Adrenal gland (tissue), 19 donors: ENCODE data around the gene BSN. TPM values are rescaled to one million over a fixed set of nuclear protein-coding genes. Genes with fewer than 3 reads are reported as not detected.

Source experiments
- DNase-seq, 7 donors: peaks; one replicate each; pipeline ENCODE4 v3.0.0-alpha.2; 2019 to 2020
- H3K27ac ChIP-seq, 5 donors: fragments of 200-600 bp; sonication (generic) in 4 of 5; 1 replicate in 3 of 5; 2 replicates in 2 of 5; pipeline versions ENCODE4 v1.5.1 to v1.8.0; 2016 to 2020; ENCODE audit warnings: mild to moderate bottlenecking in 1 of 5
- H3K27me3 ChIP-seq: fragments of 200-600 bp; 2 replicates; pipeline ENCODE4 v1.8.0; 2021
- H3K36me3 ChIP-seq, 2 donors: fragments of 200-600 bp; replicated peaks in 1 of 2; 1 replicate in 1 of 2; 2 replicates in 1 of 2; pipeline versions ENCODE4 v1.5.1 to v1.8.0; 2018 to 2022
- H3K4me1 ChIP-seq, 2 donors: fragments of 200-600 bp; replicated peaks in 1 of 2; 1 replicate in 1 of 2; 2 replicates in 1 of 2; pipeline versions ENCODE4 v1.5.1 to v1.8.0; 2018 to 2021
- H3K4me3 ChIP-seq, 4 donors: fragments of 200-600 bp; sonication (generic) in 3 of 4; one replicate each; pipeline ENCODE4 v1.5.1; 2016 to 2018
- H3K9me3 ChIP-seq, 3 donors: fragments of 200-600 bp; sonication (generic) in 1 of 3; replicated peaks in 1 of 3; 1 replicate in 2 of 3; 2 replicates in 1 of 3; pipeline versions ENCODE4 v1.5.1 to v1.8.0; 2016 to 2021
- CTCF ChIP-seq, 6 experiments: fragments of 450-650 bp in 4 of 6; fragments of 200-600 bp in 2 of 6; sonication (generic) in 1 of 6; IDR thresholded peaks; 1 replicate in 5 of 6; 2 replicates in 1 of 6; pipeline versions ENCODE4 v1.5.1 to v1.8.0; 2016 to 2021; ENCODE audit warnings: antibody characterized with exemption in 6 of 6, mild to moderate bottlenecking in 2 of 6, moderate library complexity in 1 of 6
- POLR2A ChIP-seq, 2 donors: fragments of 450-650 bp; IDR thresholded peaks; one replicate each; pipeline ENCODE4 v1.6.1; 2017; ENCODE audit warnings: antibody characterized with exemption in 2 of 2, mild to moderate bottlenecking in 2 of 2, moderate library complexity in 1 of 2
- WGBS, 4 donors: extraction: QIAGEN DNeasy Blood & Tissue Kit in 2 of 4; methylation state at CpG; one replicate each; pipeline versions ENCODE4 v1.1.5 to v1.1.7; 2013 to 2017; 5-methylcytosine and 5-hydroxymethylcytosine counted together
- intact Hi-C, 2 donors: fragments of 100-400 bp; cut with DNase I; formaldehyde crosslinking; loops; one replicate each; pipeline versions ENCODE4 v1.14.1 to v1.15.0; 2022 to 2023
- long read RNA-seq, 10 donors: library from polyadenylated mRNA in 3 of 10; unstranded in 2 of 10; stranded (forward) in 1 of 10; transcript quantifications; one replicate each; pipeline ENCODE4 v2.0.0 and lab custom pipeline, GENCODE V29; 2021 to 2026
- polyA plus RNA-seq, 3 donors: library from polyadenylated mRNA; stranded (reverse); fragments of 200-250 nt in 2 of 3; fragments of 350-450 nt in 1 of 3; fragmentation: Illumina TruSeq in 1 of 3; extraction: RNeasy Lipid Tissue Mini Kit (QIAGEN cat#74804) in 1 of 3; gene quantifications; one replicate each; pipeline ENCODE4 v1.2.3, GENCODE V29; 2013 to 2014
- total RNA-seq, 9 donors: library from RNA; depleted of rRNA in 4 of 9; stranded (reverse); fragments of >200 nt in 4 of 9; fragments of 120-200 nt in 1 of 9; fragmentation: NEBNext Ultra II Directional in 1 of 9; extraction: Animal tissue kit (Norgen Biotek cat#: 25700) in 1 of 9; gene quantifications; one replicate each; pipeline versions ENCODE4 v1.1.0 to v1.2.4, GENCODE V29; 2013 to 2023
- donor health status: healthy with polysubstance abuse.
- donor health status: Bipolar disorder and iron deficiency.
- donor health status: DM: yes; HTN: yes; CAD: no.
- donor health status: DM: no; HTN: no; CAD: no.
- donor health status: DM: no; HTN: no; CAD: no.
- donor health status: DM: yes; HTN: yes; CAD: no.

Gene BSN, protein sequence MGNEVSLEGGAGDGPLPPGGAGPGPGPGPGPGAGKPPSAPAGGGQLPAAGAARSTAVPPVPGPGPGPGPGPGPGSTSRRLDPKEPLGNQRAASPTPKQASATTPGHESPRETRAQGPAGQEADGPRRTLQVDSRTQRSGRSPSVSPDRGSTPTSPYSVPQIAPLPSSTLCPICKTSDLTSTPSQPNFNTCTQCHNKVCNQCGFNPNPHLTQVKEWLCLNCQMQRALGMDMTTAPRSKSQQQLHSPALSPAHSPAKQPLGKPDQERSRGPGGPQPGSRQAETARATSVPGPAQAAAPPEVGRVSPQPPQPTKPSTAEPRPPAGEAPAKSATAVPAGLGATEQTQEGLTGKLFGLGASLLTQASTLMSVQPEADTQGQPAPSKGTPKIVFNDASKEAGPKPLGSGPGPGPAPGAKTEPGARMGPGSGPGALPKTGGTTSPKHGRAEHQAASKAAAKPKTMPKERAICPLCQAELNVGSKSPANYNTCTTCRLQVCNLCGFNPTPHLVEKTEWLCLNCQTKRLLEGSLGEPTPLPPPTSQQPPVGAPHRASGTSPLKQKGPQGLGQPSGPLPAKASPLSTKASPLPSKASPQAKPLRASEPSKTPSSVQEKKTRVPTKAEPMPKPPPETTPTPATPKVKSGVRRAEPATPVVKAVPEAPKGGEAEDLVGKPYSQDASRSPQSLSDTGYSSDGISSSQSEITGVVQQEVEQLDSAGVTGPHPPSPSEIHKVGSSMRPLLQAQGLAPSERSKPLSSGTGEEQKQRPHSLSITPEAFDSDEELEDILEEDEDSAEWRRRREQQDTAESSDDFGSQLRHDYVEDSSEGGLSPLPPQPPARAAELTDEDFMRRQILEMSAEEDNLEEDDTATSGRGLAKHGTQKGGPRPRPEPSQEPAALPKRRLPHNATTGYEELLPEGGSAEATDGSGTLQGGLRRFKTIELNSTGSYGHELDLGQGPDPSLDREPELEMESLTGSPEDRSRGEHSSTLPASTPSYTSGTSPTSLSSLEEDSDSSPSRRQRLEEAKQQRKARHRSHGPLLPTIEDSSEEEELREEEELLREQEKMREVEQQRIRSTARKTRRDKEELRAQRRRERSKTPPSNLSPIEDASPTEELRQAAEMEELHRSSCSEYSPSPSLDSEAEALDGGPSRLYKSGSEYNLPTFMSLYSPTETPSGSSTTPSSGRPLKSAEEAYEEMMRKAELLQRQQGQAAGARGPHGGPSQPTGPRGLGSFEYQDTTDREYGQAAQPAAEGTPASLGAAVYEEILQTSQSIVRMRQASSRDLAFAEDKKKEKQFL (N-terminal part only)
- total RNA-seq: 1 to 10 TPM in 8 of 9 donors, under 1 TPM in 1; 0.72 to 4.6 (median 1.6) TPM
- 1 to 10 TPM in 2 of 3 donors, under 1 TPM in 1; 0.27 to 3.9 (median 1.3) TPM for polyA plus RNA-seq
- long read RNA-seq, donor 1, partial matches to known transcripts: 5 of 6 reads
- long read RNA-seq, donor 1, other reads (novel, unspliced or antisense): 0 of 6 reads
- long read RNA-seq, donor 2, partial matches to known transcripts: 9 of 9 reads
- long read RNA-seq, donor 2, other reads (novel, unspliced or antisense): 0 of 9 reads
- long read RNA-seq, donor 3: 0 reads
- long read RNA-seq, donor 4: 0 reads
- long read RNA-seq, donor 5, partial matches to known transcripts: 2 of 2 reads
- long read RNA-seq, donor 5, other reads (novel, unspliced or antisense): 0 of 2 reads
- long read RNA-seq, donor 6: 0 reads
- long read RNA-seq, donor 7: 0 reads
- long read RNA-seq, donor 8, partial matches to known transcripts: 7 of 7 reads
- long read RNA-seq, donor 8, other reads (novel, unspliced or antisense): 0 of 7 reads
- long read RNA-seq, donor 9: 0 reads
- long read RNA-seq, donor 10: 0 reads

GRCh38 chr3:49553692-49554632 is at the start of gene BSN:
TSS of gene BSN (plus strand) at chr3:49554477. CDS start at chr3:49554603, 126 bp downstream.
- no peaks in the 10 kb centered on the region for H3K27me3 ChIP-seq
- TF ChIP-seq CTCF (IDR thresholded peaks at IDR 0.05): no peak
- peak in 1 of 2 donors; percentile 56 for TF ChIP-seq POLR2A (IDR thresholded peaks at IDR 0.05)
- H3K4me1 ChIP-seq: peaks cover 11 to 16% of the 10 kb centered on the region in 2 donors
- intact Hi-C loops: no loop called here
- no peaks in the 10 kb centered on the region for H3K9me3 ChIP-seq
- peak within 1 kb of the TSS in 2 of 5 donors; percentile 79 to 82 for H3K27ac ChIP-seq
- peak within 1 kb of the TSS; percentile 10 to 90 (median 52) for H3K4me3 ChIP-seq
- H3K36me3 ChIP-seq: no peaks in the 10 kb centered on the region
- WGBS, 4 donors: 4 to 9% (median 5%) methylated on average over 23 to 76 of the region's 76 CpGs
- peak; percentile 87 to 95 (median 92) for DNase-seq

DNA sequence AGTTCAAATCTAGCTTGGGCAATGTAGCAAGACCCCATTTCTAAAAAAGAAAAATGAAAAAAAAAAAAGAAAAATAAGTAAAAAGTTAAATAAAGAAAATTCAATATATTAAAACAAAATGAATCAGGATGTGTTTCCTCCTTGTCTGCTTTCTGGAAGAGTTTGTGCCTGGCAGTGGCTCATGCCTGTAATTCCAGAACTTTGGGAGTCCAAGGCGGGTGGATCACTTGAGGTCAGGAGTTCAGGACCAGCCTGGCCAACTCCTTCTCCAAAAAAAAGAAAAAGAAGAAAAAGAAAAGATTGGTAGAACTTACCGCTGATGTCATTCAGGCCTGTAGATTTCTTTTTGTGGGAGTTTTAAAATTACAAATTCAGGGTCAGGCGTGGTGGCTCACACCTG is 47.4 kb upstream of the BSN start:
- intact Hi-C loops: no loop called here
- no peaks in the 10 kb centered on the region for H3K9me3 ChIP-seq
- no peak overlapping the region for H3K4me3 ChIP-seq
- no peaks in the 10 kb centered on the region for H3K27me3 ChIP-seq
- peaks cover 0 to 10% of the 10 kb centered on the region in 2 donors for H3K36me3 ChIP-seq
- peaks cover 7 to 8% of the 10 kb centered on the region in 2 donors for H3K4me1 ChIP-seq
- TF ChIP-seq CTCF (IDR thresholded peaks at IDR 0.05) (no peak), POLR2A (IDR thresholded peaks at IDR 0.05) (no peak)
- 88 to 92% (median 90%) methylated on average over 3 of the region's 3 CpGs for WGBS, 4 donors
- peak in 1 of 7 donors; percentile 7 for DNase-seq
- no peak overlapping the region for H3K27ac ChIP-seq

DNA sequence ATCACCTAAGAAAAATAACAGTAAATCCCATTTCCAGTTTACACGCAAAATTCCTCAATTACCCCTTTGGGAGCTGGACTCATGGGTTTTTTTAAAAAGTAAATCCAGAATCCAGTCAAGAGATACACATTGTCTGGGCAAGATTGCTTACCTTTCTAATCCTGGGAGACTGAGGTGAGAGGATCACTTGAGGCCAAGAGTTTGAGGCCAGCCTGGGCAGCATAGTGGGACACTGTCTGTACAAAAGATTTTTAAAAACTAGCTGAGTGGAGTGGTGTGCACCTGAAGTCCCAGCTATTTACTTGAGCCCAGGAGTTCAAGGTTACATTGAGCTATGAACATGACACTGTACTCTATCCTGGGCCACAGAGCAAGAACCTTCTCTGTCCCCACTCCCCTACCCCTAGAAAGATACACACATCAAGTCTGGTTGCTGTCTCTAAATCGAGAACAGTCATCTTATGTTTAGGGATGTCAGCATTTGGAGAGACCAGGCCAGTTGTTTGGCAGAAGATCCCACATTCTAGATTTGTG is 45.2 kb upstream of the BSN start:
- H3K4me3 ChIP-seq: no peak overlapping the region
- WGBS, 4 donors: 46 to 50% (median 47%) methylated on average over 2 of the region's 2 CpGs
- no peaks in the 10 kb centered on the region for H3K27me3 ChIP-seq
- no peak overlapping the region for H3K27ac ChIP-seq
- peaks cover 7 to 8% of the 10 kb centered on the region in 2 donors for H3K4me1 ChIP-seq
- no peaks in the 10 kb centered on the region for H3K9me3 ChIP-seq
- DNase-seq: no peak
- intact Hi-C loops: no loop called here
- no peak for TF ChIP-seq CTCF (IDR thresholded peaks at IDR 0.05)
- peaks cover 0 to 10% of the 10 kb centered on the region in 2 donors for H3K36me3 ChIP-seq
